ENCODE measurements around the gene EXOC3L2.
"Not testable (repeated sequence)": the region's sequence is repeated elsewhere in the genome, so short reads cannot be mapped to it uniquely, and the experiment has no call there.

EXOC3L2 gene

DNA sequence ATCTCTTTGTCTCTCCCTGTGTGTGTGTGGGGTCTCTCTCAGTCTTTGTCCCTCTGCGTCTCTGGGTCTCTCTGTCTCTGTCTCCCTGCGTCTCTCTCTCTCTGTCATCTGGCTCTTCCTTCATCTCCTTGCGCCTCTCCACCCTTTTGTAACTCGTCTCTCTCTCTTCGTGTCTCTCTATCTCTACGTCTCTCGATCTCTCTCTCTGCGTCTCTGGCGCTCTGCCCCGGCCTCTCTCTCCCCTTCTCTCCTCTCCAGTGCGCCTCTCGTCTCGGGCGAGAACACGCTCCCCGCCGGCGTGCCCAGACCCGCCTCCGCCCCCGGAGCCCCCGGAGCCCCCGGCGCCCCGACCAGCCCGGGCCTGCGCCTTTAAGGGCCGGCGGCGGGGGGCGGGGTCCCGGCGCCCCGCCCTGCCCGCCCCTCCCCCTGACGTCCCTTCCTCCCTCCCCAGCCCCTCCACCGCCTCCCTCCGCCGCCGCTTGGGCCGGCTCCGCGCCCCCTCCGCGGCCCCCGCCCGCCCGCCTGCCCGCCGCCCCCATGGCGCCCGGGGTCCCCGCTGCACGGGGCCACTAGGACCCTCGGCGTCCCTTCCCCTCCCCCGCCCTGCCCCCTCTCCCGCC lies 5.7 kb upstream of the EXOC3L2 start, which contains the start of gene MARK4:
Gene MARK4 (plus strand): TSS at position 440 of the 620 bp plus-strand sequence. CDS start 318 bp downstream, outside the sequence.
- peak within 1 kb of the TSS; percentile 83 for H2AFZ ChIP-seq (ENCODE audit: low read depth, low read length)
- peaks cover 6% of the 10 kb centered on the region for H3K36me3 ChIP-seq (ENCODE audit: insufficient read depth, low read length)
- H3K4me3 ChIP-seq (ENCODE audit: low read length) = peak within 1 kb of the TSS; percentile 79
- H3K9me3 ChIP-seq (ENCODE audit: low read length) = no peaks in the 10 kb centered on the region
- H3K4me1 ChIP-seq (ENCODE audit: insufficient read depth, low read length) = peaks cover 13% of the 10 kb centered on the region
- no peaks in the 10 kb centered on the region for H3K27me3 ChIP-seq (ENCODE audit: insufficient read depth, low read length)

- Histone ChIP-seq H3K36me3 (ENCODE audit: insufficient read depth, low read length) (peaks cover 6% of the 10 kb centered on the region), H3K4me1 (ENCODE audit: insufficient read depth, low read length) (peaks cover 16% of the 10 kb centered on the region), H3K4me3 (ENCODE audit: low read length) (peak overlapping the region; percentile 65), H2AFZ (ENCODE audit: low read depth, low read length) (peak overlapping the region; percentile 83), H3K27me3 (ENCODE audit: insufficient read depth, low read length) (no peaks in the 10 kb centered on the region), H3K9me3 (ENCODE audit: low read length) (no peaks in the 10 kb centered on the region)
Observed at GRCh38 chr19:45250216-45250831, 5.1 kb upstream of the EXOC3L2 start.

- Histone ChIP-seq H3K27me3 (ENCODE audit: insufficient read depth, low read length) (no peaks in the 10 kb centered on the region), H3K4me1 (ENCODE audit: insufficient read depth, low read length) (peaks cover 19% of the 10 kb centered on the region), H3K36me3 (ENCODE audit: insufficient read depth, low read length) (peaks cover 2% of the 10 kb centered on the region), H3K9me3 (ENCODE audit: low read length) (no peaks in the 10 kb centered on the region), H2AFZ (ENCODE audit: low read depth, low read length) (no peak overlapping the region), H3K4me3 (ENCODE audit: low read length) (no peak overlapping the region)
Observed at GRCh38 chr19:45249261-45250033, 4.2 kb upstream of the EXOC3L2 start.

DNA sequence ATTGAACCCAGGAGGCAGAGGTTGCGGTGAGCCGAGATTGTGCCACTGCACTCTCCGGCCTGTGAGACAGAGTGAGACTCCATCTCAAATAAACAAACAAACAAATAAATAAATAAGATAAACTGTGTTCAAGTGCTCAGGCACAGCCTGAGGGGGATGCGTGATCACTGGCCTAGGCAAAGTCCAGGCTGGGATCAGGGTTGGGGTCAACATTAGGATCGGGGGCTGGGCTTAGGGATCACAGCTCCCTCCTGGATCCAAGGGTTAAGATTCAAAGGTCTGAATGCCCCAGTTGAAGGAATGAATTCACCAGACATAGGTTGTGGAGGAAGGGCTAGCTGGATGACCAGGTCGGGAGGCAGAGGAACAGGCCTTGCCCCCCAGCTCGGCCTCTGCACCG lies 1.9 kb upstream of the EXOC3L2 start:
- no peaks in the 10 kb centered on the region for H3K36me3 ChIP-seq (ENCODE audit: insufficient read depth, low read length)
- H3K27me3 ChIP-seq (ENCODE audit: insufficient read depth, low read length) = no peaks in the 10 kb centered on the region
- H3K4me1 ChIP-seq (ENCODE audit: insufficient read depth, low read length) = peaks cover 18% of the 10 kb centered on the region
- no peak overlapping the region for H3K4me3 ChIP-seq (ENCODE audit: low read length)
- no peak overlapping the region for H2AFZ ChIP-seq (ENCODE audit: low read depth, low read length)
- H3K9me3 ChIP-seq (ENCODE audit: low read length) = no peaks in the 10 kb centered on the region

DNA sequence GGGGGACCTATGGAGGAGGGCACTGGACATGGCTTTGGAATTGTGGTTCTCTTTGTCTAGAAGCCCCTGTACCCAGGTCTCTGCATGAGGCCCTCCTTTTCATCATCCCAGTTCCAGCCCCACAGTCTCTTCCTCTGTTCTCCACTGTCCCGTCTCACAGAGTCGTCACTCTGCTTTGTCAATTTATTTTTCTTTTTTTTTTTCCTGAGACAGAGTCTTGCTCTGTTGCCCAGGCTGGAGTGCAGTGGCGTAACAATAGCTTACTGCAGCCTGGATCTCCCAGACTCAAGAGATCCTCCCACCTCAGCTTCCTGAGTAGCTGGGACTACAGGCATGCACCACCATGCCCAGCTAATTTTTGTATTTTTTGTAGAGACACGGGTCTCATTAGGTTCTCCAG lies 619 bp upstream of the EXOC3L2 start:
- Histone ChIP-seq H3K27me3 (ENCODE audit: insufficient read depth, low read length) (no peaks in the 10 kb centered on the region), H3K4me1 (ENCODE audit: insufficient read depth, low read length) (peaks cover 15% of the 10 kb centered on the region), H2AFZ (ENCODE audit: low read depth, low read length) (no peak overlapping the region), H3K9me3 (ENCODE audit: low read length) (no peaks in the 10 kb centered on the region), H3K36me3 (ENCODE audit: insufficient read depth, low read length) (no peaks in the 10 kb centered on the region), H3K4me3 (ENCODE audit: low read length) (no peak overlapping the region)

DNA sequence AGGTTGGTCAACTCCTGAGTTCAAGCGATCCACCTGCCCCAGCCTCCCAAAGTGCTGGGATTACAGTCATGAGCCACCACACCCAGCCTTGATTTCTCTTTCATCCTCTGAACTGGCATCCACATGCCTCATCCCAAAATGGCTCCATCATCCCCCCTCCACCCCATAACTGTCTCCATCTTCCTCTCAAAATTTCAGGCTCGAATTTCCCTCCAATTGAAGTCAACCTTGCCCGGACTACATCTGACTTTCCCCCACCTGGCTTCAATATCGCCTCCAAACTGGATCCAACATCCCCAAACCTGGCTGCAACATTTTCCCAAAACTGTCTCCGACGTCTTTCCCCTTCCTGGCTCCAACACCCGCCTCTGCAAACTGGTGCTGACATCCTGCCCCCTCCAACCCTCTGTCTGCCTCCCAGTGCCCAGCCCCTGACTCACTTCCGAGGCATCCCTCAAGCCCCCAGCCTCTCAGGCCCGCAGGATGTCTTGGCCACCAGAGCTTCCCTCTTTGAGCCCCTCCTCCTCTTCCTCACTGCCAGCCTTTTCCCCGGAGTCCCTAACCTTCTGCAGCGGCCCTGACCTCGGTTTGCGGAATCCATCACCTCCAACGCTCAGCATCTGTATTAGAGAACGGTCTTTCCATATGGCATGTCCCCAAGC lies 943 bp downstream of the EXOC3L2 start:
- H2AFZ ChIP-seq (ENCODE audit: low read depth, low read length) = no peak overlapping the region
- peaks cover 9% of the 10 kb centered on the region for H3K4me1 ChIP-seq (ENCODE audit: insufficient read depth, low read length)
- no peaks in the 10 kb centered on the region for H3K36me3 ChIP-seq (ENCODE audit: insufficient read depth, low read length)
- H3K27me3 ChIP-seq (ENCODE audit: insufficient read depth, low read length) = no peaks in the 10 kb centered on the region
- no peaks in the 10 kb centered on the region for H3K9me3 ChIP-seq (ENCODE audit: low read length)
- no peak overlapping the region for H3K4me3 ChIP-seq (ENCODE audit: low read length)

GRCh38 chr19:45243144-45243732 lies 2.0 kb downstream of the EXOC3L2 start:
- Histone ChIP-seq H3K27me3 (ENCODE audit: insufficient read depth, low read length) (no peaks in the 10 kb centered on the region), H3K4me3 (ENCODE audit: low read length) (no peak overlapping the region), H3K4me1 (ENCODE audit: insufficient read depth, low read length) (peaks cover 9% of the 10 kb centered on the region), H3K9me3 (ENCODE audit: low read length) (no peaks in the 10 kb centered on the region), H2AFZ (ENCODE audit: low read depth, low read length) (no peak overlapping the region), H3K36me3 (ENCODE audit: insufficient read depth, low read length) (no peaks in the 10 kb centered on the region)

- Histone ChIP-seq H3K4me1 (ENCODE audit: insufficient read depth, low read length) (peaks cover 3% of the 10 kb centered on the region), H3K36me3 (ENCODE audit: insufficient read depth, low read length) (no peaks in the 10 kb centered on the region), H3K9me3 (ENCODE audit: low read length) (no peaks in the 10 kb centered on the region), H3K4me3 (ENCODE audit: low read length) (no peak overlapping the region), H3K27me3 (ENCODE audit: insufficient read depth, low read length) (no peaks in the 10 kb centered on the region), H2AFZ (ENCODE audit: low read depth, low read length) (no peak overlapping the region)
Observed at GRCh38 chr19:45238556-45238955, 6.7 kb downstream of the EXOC3L2 start.

DNA sequence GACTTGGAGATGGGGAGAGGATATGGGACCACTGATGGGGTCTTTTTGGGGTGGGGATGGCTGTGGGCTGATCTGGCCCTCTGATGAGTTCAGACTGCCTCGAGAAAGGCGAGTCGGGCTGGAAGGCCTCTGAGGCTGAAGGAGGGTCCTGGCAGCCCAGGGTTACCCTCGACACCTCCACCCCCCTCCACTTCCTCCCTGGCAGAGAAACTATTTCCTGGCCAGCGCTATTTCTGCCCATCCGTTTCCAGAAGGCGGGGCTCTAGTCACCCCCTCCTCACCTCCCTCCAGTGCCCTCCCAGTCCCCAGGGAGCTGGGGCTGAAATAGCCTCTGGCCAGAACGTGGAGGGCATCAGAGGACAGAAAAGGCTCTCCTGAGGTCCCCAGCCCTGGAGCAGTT lies 9.7 kb downstream of the EXOC3L2 start:
- Histone ChIP-seq H3K27me3 (ENCODE audit: insufficient read depth, low read length) (no peaks in the 10 kb centered on the region), H2AFZ (ENCODE audit: low read depth, low read length) (no peak overlapping the region), H3K9me3 (ENCODE audit: low read length) (no peaks in the 10 kb centered on the region), H3K4me1 (ENCODE audit: insufficient read depth, low read length) (no peaks in the 10 kb centered on the region), H3K4me3 (ENCODE audit: low read length) (no peak overlapping the region), H3K36me3 (ENCODE audit: insufficient read depth, low read length) (no peaks in the 10 kb centered on the region)

DNA sequence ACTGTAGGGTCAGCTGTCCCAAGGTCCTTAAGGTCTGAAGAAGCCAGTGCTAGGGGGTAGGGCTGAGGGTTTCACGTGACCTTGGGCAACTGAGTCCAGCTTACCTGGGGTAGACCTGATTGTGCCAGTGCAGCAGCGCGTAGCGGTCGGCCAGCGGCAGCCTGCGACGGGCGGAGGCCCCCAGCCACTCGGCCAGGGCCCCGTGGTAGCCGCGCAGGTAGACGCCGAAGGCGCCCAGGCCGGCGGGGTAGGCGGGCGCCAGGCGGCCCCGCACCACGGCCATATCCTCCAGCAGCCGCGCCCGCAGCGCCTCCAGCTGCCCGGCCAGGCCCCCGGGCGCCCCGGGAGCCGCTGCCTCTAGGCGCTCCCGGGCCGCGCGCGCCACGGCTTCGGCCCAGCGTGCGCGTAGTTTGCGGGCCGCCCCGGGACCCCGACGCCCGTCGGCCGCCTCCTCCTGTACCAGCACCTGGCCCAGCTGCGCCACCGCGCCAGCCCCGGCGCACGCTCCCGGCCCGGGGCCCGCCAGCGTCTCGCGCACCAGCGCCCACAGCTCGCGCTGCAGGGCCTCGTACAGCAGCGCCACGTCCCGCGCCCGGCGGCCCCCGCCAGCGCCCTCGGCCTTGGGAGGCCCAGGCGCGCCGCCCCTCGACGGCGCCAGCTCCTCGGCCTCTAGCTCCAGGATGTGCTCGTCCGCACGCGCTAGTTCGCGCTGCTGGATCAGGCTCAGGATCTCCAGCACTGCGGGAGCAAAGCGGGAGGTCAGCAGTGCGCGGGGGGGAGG lies 10.9 kb downstream of the EXOC3L2 start:
- Histone ChIP-seq H3K9me3 (ENCODE audit: low read length) (no peaks in the 10 kb centered on the region), H3K4me3 (ENCODE audit: low read length) (no peak overlapping the region), H3K36me3 (ENCODE audit: insufficient read depth, low read length) (no peaks in the 10 kb centered on the region), H3K4me1 (ENCODE audit: insufficient read depth, low read length) (no peaks in the 10 kb centered on the region), H2AFZ (ENCODE audit: low read depth, low read length) (no peak overlapping the region), H3K27me3 (ENCODE audit: insufficient read depth, low read length) (no peaks in the 10 kb centered on the region)

GRCh38 chr19:45231891-45232290 lies 13.3 kb downstream of the EXOC3L2 start:
- Histone ChIP-seq H3K36me3 (ENCODE audit: insufficient read depth, low read length) (no peaks in the 10 kb centered on the region), H3K9me3 (ENCODE audit: low read length) (no peaks in the 10 kb centered on the region), H3K4me3 (ENCODE audit: low read length) (no peak overlapping the region), H3K27me3 (ENCODE audit: insufficient read depth, low read length) (no peaks in the 10 kb centered on the region), H2AFZ (ENCODE audit: low read depth, low read length) (no peak overlapping the region), H3K4me1 (ENCODE audit: insufficient read depth, low read length) (no peaks in the 10 kb centered on the region)

DNA sequence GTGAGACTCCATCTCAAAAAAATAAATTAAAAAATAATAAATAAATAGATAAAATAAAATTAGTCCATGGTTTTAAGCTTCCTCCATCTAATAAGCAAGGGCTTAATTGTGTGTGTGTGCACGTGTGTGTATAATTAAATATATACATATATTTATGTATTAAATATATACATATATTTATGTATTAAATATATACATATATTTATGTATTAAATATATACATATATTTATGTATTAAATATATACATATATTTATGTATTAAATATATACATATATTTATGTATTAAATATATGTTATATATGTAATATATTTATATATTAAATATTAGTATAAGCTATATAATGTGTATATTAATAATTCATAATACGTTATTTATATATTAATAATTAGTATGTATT lies 16.2 kb downstream of the EXOC3L2 start:
- H2AFZ ChIP-seq (ENCODE audit: low read depth, low read length); H3K4me3 ChIP-seq (ENCODE audit: low read length); H3K27me3 ChIP-seq (ENCODE audit: insufficient read depth, low read length); H3K9me3 ChIP-seq (ENCODE audit: low read length); H3K36me3 ChIP-seq (ENCODE audit: insufficient read depth, low read length); H3K4me1 ChIP-seq (ENCODE audit: insufficient read depth, low read length): not testable (repeated sequence)
